ENCODE results near the gene ENOX1. TPM values are rescaled to one million over a fixed set of nuclear protein-coding genes. Genes with fewer than 3 reads are reported as not detected.

ENOX1 gene
- total and polyA plus RNA-seq, 2 of the 8 experiments (the other 6 are each of a cell fraction or from before 2014, with no cell fraction given) = 0.23 to 0.37 TPM

- no peak for TF ChIP-seq CHD1 (IDR thresholded peaks at IDR 0.05; ENCODE audit: low read depth, low read length)
Measured at GRCh38 chr13:43433691-43434141, 353.1 kb downstream of the ENOX1 start (continued).

All from H1 (cell line).